Measurements from ENCODE around the gene PTBP2.

The PTBP2 gene

DNA sequence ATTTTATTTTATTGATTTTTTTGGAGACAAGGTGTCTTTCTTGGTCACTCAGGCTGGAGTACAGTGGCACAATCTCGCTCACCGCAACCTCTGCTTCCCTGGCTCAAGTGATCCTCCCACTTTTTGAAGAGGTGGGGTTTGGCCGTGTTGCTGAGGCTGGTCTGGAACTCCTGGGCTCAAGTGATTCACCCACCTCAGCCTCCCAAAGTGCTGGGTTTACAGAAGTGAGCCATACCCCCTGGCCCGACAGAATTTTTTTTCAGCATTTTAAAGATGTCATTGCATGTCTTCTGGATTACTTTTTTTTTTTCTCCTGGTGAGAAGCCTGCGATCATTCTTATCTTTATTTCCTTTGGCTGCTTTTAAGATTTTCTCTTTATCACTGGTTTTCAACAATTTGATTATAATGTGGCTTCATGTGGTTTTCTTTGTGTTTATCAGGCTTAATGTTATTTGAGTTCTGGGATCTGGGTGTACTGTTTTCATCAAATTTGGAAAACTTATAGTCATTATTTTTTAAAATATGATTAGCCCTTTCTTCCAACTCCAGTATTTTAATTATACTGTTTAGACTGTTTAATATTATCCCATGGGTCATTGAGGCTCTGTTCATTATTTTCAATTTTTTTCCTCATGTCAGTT lies 23.1 kb upstream of the PTBP2 start:
- no peak for DNase-seq (ENCODE audit: low read depth)
- no peak overlapping the region for H3K4me3 ChIP-seq (ENCODE audit: low read depth, low read length)
- TF ChIP-seq, protein P1, sequence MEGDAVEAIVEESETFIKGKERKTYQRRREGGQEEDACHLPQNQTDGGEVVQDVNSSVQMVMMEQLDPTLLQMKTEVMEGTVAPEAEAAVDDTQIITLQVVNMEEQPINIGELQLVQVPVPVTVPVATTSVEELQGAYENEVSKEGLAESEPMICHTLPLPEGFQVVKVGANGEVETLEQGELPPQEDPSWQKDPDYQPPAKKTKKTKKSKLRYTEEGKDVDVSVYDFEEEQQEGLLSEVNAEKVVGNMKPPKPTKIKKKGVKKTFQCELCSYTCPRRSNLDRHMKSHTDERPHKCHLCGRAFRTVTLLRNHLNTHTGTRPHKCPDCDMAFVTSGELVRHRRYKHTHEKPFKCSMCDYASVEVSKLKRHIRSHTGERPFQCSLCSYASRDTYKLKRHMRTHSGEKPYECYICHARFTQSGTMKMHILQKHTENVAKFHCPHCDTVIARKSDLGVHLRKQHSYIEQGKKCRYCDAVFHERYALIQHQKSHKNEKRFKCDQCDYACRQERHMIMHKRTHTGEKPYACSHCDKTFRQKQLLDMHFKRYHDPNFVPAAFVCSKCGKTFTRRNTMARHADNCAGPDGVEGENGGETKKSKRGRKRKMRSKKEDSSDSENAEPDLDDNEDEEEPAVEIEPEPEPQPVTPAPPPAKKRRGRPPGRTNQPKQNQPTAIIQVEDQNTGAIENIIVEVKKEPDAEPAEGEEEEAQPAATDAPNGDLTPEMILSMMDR (IDR thresholded peaks at IDR 0.05; ENCODE audit: insufficient read depth, low read depth, low read length, missing control alignments) = no peak

DNA sequence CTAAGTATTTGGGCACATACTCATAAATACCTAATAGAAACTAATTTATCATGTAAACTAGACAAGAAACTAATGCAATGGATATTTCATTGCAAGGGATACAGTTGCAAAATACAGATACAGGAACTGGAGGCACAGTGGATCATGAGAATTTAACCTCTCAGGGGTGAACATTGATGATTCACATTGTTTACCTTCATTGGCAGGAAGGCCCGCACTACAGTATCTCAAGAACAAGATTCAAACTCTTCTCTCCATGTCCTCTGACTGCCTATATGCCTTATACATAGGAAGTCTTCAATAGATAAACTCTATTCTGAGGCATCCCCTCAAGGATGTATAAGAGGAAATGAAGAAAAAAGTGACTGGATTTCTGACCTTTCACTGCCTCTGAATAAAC lies 18.4 kb upstream of the PTBP2 start:
- no peak for DNase-seq (ENCODE audit: low read depth)
- H3K4me3 ChIP-seq (ENCODE audit: low read depth, low read length) = no peak overlapping the region
- TF ChIP-seq, protein P1 (IDR thresholded peaks at IDR 0.05; ENCODE audit: insufficient read depth, low read depth, low read length, missing control alignments) = no peak

DNA sequence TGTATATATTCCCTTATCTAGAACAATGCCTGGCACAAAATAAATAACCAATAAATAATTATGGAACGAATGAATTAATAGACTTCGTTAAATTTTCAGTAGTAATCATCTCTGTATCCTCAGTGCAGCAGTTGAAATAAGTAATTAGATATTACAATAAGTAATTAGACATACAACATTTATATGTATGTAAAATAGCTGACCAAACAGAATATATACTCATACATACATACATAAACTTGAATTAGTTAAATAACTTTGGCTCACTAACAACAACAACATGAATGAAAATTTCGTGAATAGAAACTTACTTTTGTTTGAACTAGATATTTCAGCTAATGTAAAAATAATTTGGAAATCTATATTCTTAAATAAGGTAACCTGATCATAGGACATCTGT lies 14.6 kb upstream of the PTBP2 start:
- H3K4me3 ChIP-seq (ENCODE audit: low read depth, low read length) = no peak overlapping the region
- TF ChIP-seq, protein P1 (IDR thresholded peaks at IDR 0.05; ENCODE audit: insufficient read depth, low read depth, low read length, missing control alignments) = no peak
- DNase-seq (ENCODE audit: low read depth) = no peak

DNA sequence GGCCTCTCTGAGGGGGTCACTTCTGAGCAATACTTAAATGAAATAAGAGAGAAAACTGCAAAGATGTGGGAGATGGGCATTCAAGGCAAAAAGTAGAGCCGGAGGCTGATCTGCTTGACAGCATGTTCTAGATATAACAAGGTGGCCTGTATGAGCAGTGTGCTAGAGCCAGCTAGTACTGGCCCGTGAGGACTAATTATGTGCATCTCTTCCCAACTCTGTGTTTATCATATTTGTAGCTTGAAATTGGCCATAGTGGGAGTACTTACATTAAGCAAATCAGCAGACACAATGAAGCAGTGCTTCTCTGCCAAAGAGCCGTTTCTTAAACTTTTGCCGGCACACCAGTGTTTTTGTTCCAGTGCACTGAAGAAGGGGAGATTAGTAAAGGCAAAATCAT lies 13.1 kb upstream of the PTBP2 start:
- TF ChIP-seq, protein P1 (IDR thresholded peaks at IDR 0.05; ENCODE audit: insufficient read depth, low read depth, low read length, missing control alignments) = no peak
- no peak overlapping the region for H3K4me3 ChIP-seq (ENCODE audit: low read depth, low read length)
- no peak for DNase-seq (ENCODE audit: low read depth)

DNA sequence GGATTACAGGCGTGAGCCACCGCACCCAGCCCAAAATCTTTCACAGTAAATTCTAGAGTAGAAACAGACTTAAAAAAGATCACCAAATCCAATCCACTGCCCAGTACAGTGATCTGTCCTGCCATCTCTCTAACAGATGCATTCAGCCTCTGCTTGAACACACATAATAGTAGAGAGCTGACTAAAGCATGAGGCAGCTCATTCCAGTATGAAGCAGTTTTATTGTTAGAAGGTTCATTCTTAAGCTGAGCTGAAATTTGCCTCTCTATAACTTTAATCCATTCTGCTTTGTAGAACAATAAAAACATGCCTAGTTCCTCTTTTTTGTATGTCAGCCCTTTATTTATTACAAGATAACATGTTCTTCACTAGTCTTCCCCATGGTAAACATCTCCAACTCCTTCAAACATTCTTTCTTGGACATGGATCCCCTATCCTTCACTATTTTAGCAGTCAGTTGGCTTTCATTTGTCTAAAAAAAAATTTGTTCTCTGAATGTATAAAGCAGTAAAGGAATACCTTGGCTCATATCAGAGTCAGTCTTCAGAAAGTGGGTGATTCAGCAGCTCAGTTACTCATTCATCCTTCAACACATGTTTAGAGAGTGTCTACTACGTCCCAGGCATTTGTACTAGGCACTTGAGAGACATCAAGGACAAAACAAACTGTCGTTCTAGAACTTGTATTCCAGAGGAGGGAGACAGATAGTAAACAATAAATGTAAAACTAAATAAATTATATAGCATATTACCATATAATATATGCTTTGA lies 10.7 kb upstream of the PTBP2 start:
- no peak for DNase-seq (ENCODE audit: low read depth)
- TF ChIP-seq, protein P1 (IDR thresholded peaks at IDR 0.05; ENCODE audit: insufficient read depth, low read depth, low read length, missing control alignments) = no peak
- H3K4me3 ChIP-seq (ENCODE audit: low read depth, low read length) = no peak overlapping the region

DNA sequence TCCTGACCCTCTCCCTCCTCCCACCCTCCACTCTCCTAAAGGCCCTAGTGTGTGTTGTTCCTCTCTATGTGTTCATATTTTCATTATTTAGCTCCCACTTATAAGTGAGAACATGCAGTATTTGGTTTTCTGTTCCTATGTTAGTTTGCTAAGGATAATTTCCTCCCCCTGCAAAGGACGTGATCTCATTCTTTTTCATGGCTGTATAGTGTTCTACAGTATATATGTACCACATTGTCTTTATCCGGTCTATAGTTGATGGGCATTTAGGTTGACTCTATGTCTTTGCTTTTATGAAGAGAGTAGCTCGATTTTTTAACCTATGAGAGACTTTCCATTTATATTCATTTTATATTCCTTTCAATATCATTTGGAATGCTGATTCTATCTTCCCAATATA lies 7.9 kb upstream of the PTBP2 start:
- no peak for DNase-seq (ENCODE audit: low read depth)
- TF ChIP-seq, protein P1 (IDR thresholded peaks at IDR 0.05; ENCODE audit: insufficient read depth, low read depth, low read length, missing control alignments) = no peak
- H3K4me3 ChIP-seq (ENCODE audit: low read depth, low read length) = no peak overlapping the region

Measured in GM12865 (cell line).